Breast epithelium (tissue), 4 donors: ENCODE measurements around the gene DGCR6. TPM values are rescaled to one million over a fixed set of nuclear protein-coding genes. Genes with fewer than 3 reads are reported as not detected.
"Not testable (repeated sequence)": the region's sequence is repeated elsewhere in the genome, so short reads cannot be mapped to it uniquely, and the experiment has no call there.

Experiments
- DNase-seq, 2 donors: peaks; one replicate each; pipeline ENCODE4 v3.0.0-alpha.2; 2019; ENCODE audit warnings: low spot score in 2 of 2
- H3K27ac ChIP-seq, 2 donors: fragments of 200-600 bp; sonication (generic) in 1 of 2; one replicate each; pipeline ENCODE4 v1.5.1; 2016 to 2019; ENCODE audit warnings: mild to moderate bottlenecking in 1 of 2
- H3K27me3 ChIP-seq, 2 donors: fragments of 200-600 bp; sonication (generic) in 1 of 2; one replicate each; pipeline versions ENCODE4 v1.5.1 to v1.6.0; 2017 to 2019; ENCODE audit warnings: control low read depth in 1 of 2, mild to moderate bottlenecking in 1 of 2
- H3K36me3 ChIP-seq: fragments of 200-600 bp; one replicate; pipeline ENCODE4 v1.5.1; 2019
- H3K4me1 ChIP-seq, 2 donors: fragments of 200-600 bp; sonication (generic); one replicate each; pipeline ENCODE4 v1.5.1; 2016 to 2019; ENCODE audit warnings: control low read depth in 1 of 2
- H3K4me3 ChIP-seq, 3 donors: fragments of 200-600 bp; sonication (generic); 1 replicate in 2 of 3; 2 replicates in 1 of 3; pipeline ENCODE4 v1.5.1; 2016 to 2019; ENCODE audit warnings: mild to moderate bottlenecking in 3 of 3, moderate library complexity in 2 of 3
- H3K9me3 ChIP-seq, 2 donors: fragments of 200-600 bp; sonication (generic) in 1 of 2; one replicate each; pipeline ENCODE4 v1.5.1; 2016 to 2019; ENCODE audit warnings: control low read depth in 1 of 2
- POLR2A ChIP-seq: fragments of 450-650 bp; IDR thresholded peaks from one replicate; pipeline ENCODE4 v1.6.1; 2016; ENCODE audit warnings: antibody characterized with exemption, mild to moderate bottlenecking, moderate library complexity
- POLR2AphosphoS5 ChIP-seq, 3 donors: sonication (generic); formaldehyde crosslinking; IDR thresholded peaks; one replicate each; pipeline ENCODE4 v1.6.1; 2017; ENCODE audit warnings: antibody characterized with exemption in 3 of 3
- intact Hi-C: fragments of 100-400 bp; cut with DNase I; formaldehyde crosslinking; loops from one replicate; pipeline ENCODE4 v1.15.1; 2023; ENCODE audit warnings: low total_unique reads
- total RNA-seq, 3 donors: library from RNA; depleted of rRNA; stranded (reverse); fragments of >200 nt; gene quantifications; one replicate each; pipeline ENCODE4 v1.1.0, GENCODE V29; 2016
- TF ChIP-seq, protein P1 (sequence below), 3 donors: fragments of 450-650 bp; IDR thresholded peaks; one replicate each; pipeline ENCODE4 v1.5.1; 2016 to 2017; ENCODE audit warnings: antibody characterized with exemption in 3 of 3, mild to moderate bottlenecking in 3 of 3, moderate library complexity in 3 of 3

The DGCR6 gene
- total RNA-seq, 3 donors from 2014 or later: 5.9 to 11.5 (median 6.9) TPM

DNA sequence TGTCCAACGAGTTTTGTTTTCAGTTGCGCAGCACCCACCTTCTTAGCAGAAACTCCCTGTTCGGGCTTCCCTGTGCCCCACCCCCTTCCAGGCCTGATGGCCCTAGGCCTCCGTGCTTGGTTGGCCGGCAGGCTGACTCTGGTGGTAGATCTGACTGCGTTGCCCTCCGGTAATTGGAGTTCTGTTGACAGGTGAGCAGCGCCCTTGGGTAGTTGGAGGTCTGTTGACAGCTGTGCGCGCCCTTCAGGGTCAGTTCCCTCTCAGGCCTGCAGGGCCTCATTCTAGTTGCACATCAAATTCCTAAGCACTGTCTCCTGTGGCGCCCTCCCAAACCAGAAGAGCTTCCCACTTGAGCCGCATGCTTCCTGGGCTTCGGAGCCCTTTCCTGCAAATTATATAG lies 776 bp downstream of the DGCR6 start:
- Histone ChIP-seq H3K9me3 (no peaks in the 10 kb centered on the region), H3K36me3 (no peaks in the 10 kb centered on the region), H3K27ac (no peak overlapping the region), H3K4me3 (peak overlapping the region in 1 of 3 donors; percentile 23), H3K4me1 (no peaks in the 10 kb centered on the region), H3K27me3 (no peaks in the 10 kb centered on the region)
- intact Hi-C loops: no loop called here
- DNase-seq: no peak
- no peak for TF ChIP-seq POLR2AphosphoS5 (IDR thresholded peaks at IDR 0.05)
- TF ChIP-seq, protein P1, sequence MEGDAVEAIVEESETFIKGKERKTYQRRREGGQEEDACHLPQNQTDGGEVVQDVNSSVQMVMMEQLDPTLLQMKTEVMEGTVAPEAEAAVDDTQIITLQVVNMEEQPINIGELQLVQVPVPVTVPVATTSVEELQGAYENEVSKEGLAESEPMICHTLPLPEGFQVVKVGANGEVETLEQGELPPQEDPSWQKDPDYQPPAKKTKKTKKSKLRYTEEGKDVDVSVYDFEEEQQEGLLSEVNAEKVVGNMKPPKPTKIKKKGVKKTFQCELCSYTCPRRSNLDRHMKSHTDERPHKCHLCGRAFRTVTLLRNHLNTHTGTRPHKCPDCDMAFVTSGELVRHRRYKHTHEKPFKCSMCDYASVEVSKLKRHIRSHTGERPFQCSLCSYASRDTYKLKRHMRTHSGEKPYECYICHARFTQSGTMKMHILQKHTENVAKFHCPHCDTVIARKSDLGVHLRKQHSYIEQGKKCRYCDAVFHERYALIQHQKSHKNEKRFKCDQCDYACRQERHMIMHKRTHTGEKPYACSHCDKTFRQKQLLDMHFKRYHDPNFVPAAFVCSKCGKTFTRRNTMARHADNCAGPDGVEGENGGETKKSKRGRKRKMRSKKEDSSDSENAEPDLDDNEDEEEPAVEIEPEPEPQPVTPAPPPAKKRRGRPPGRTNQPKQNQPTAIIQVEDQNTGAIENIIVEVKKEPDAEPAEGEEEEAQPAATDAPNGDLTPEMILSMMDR (IDR thresholded peaks at IDR 0.05): no peak
- no peak for TF ChIP-seq POLR2A

GRCh38 chr22:18909556-18909955 lies 3.4 kb downstream of the DGCR6 start:
- intact Hi-C loops: no loop called here
- H3K27ac ChIP-seq: no peak overlapping the region
- H3K4me1 ChIP-seq: no peaks in the 10 kb centered on the region
- H3K9me3 ChIP-seq: no peaks in the 10 kb centered on the region
- H3K36me3 ChIP-seq: no peaks in the 10 kb centered on the region
- H3K4me3 ChIP-seq: no peak overlapping the region
- H3K27me3 ChIP-seq: no peaks in the 10 kb centered on the region
- DNase-seq: no peak
- TF ChIP-seq, protein P1 (IDR thresholded peaks at IDR 0.05): no peak

DNA sequence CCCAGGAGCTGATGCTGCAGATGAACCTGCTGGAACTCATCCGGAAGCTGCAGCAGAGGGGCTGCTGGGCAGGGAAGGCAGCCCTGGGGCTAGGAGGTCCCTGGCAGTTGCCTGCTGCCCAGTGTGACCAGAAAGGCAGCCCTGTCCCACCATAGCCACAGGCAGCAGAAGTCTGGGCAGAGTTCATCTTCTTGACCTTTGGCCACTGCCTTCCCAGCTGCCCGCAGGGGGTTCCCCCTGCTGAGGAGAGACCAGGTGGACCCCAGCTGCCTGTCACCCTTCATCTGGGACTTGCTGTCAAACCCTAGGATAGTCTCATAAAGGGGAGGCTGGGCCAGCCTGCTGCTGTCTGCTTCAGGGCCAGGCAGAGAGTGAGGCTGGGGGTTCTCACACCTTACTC lies 5.4 kb downstream of the DGCR6 start:
- not testable (repeated sequence) for DNase-seq, H3K27me3 ChIP-seq

GRCh38 chr22:18912264-18912946 lies 6.3 kb downstream of the DGCR6 start:
- intact Hi-C loops, H3K36me3 ChIP-seq, DNase-seq, H3K27ac ChIP-seq, H3K4me1 ChIP-seq, H3K9me3 ChIP-seq, H3K4me3 ChIP-seq, H3K27me3 ChIP-seq: not testable (repeated sequence)

More for the DNA sequence above, 5.4 kb downstream of the DGCR6 start:
- H3K4me1 ChIP-seq, intact Hi-C loops, H3K36me3 ChIP-seq, H3K27ac ChIP-seq, H3K4me3 ChIP-seq, H3K9me3 ChIP-seq: not testable (repeated sequence)

GRCh38 chr22:18914558-18914957 lies 8.4 kb downstream of the DGCR6 start:
- H3K27ac ChIP-seq, intact Hi-C loops, H3K4me1 ChIP-seq, H3K9me3 ChIP-seq, H3K4me3 ChIP-seq, H3K27me3 ChIP-seq, DNase-seq, H3K36me3 ChIP-seq: not testable (repeated sequence)

GRCh38 chr22:18915550-18915949 lies 9.4 kb downstream of the DGCR6 start:
- H3K4me1 ChIP-seq, H3K27ac ChIP-seq, H3K4me3 ChIP-seq, H3K36me3 ChIP-seq, H3K27me3 ChIP-seq, DNase-seq, H3K9me3 ChIP-seq, intact Hi-C loops: not testable (repeated sequence)

GRCh38 chr22:18917818-18918217 lies 11.7 kb downstream of the DGCR6 start:
- DNase-seq, intact Hi-C loops, H3K27me3 ChIP-seq, H3K27ac ChIP-seq, H3K36me3 ChIP-seq, H3K9me3 ChIP-seq, H3K4me3 ChIP-seq, H3K4me1 ChIP-seq: not testable (repeated sequence)

DNA sequence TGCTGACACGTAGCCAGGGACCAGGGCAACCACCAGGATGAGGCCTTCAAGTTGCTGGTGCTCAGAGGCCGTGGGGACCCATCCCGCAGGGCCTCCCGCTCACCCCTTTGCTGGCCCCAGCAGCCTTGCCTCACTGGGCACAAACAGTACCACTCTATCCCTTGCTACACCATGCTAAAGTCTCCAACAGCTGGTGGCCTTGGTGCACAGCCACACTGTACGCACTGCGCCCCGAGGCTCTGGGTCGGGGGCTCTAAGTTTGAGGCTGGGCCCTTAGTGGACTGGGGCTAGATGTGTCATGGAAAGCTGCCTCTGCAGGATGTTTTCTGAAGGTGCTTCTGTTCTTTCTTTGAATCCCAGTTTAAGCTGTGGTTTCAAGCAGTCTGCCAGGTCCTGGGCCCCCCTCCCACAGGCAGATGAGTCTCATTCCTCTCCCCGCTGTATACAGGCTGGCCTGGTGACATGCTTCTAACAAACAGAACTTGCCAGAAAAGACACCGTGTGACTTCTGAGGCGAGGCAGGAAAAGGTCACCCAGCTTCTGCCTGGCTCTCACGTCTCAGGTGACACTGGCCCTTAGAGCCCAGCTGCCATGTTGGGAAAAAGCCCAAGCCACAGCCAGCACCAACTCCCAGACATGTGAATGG lies 14.3 kb downstream of the DGCR6 start:
- H3K36me3 ChIP-seq, H3K4me1 ChIP-seq, H3K4me3 ChIP-seq, H3K9me3 ChIP-seq, intact Hi-C loops, DNase-seq, H3K27me3 ChIP-seq, H3K27ac ChIP-seq: not testable (repeated sequence)
